H1 (cell line): ENCODE results near the gene AHRR. TPM values are rescaled to one million over a fixed set of nuclear protein-coding genes. Genes with fewer than 3 reads are reported as not detected.

ENCODE experiments used
- CTCF ChIA-PET: fragments of 300-600 bp; sonication (Branson Sonifier 250); formaldehyde crosslinking; loops from one replicate; lab custom pipeline; 2021; ENCODE audit not compliant: partially characterized antibody; lab: Charles Lee
- POLR2A ChIA-PET: fragments of 300-600 bp; sonication (Branson Sonifier 250); formaldehyde crosslinking; loops from one replicate; lab custom pipeline; 2021; ENCODE audit warnings: inconsistent platforms; ENCODE audit not compliant: partially characterized antibody; lab: Charles Lee
- DNase-seq, 2 experiments: peaks; one replicate each; pipeline versions ENCODE4 v3.0.0 to v3.0.0-alpha.2; 2010 to 2022; ENCODE audit warnings: low spot score in 2 of 2, low read depth in 1 of 2, mixed read lengths in 1 of 2
- FAIRE-seq: peaks from 2 replicates; lab custom pipeline; 2011; peaks lifted over from hg19 to GRCh38; lab: Jason Lieb, UNC
- H2AFZ ChIP-seq: 2 replicates; pipeline ENCODE4 v1.8.1; 2012; ENCODE audit warnings: low read length, inconsistent platforms
- H2AK5ac ChIP-seq: 2 replicates; pipeline ENCODE4 v1.6.1; 2013; ENCODE audit warnings: low read depth, low read length
- H2BK120ac ChIP-seq: replicated peaks from 2 replicates; pipeline ENCODE3; 2013; ENCODE audit warnings: low read depth, low read length, inconsistent platforms
- H2BK12ac ChIP-seq: 2 replicates; pipeline ENCODE4 v1.6.1; 2013; ENCODE audit warnings: low read depth, low read length
- H2BK15ac ChIP-seq: 2 replicates; pipeline ENCODE4 v1.6.1; 2013; ENCODE audit warnings: low read length
- H2BK20ac ChIP-seq: 2 replicates; pipeline ENCODE4 v1.6.1; 2013; ENCODE audit warnings: low read length
- H2BK5ac ChIP-seq: 2 replicates; pipeline ENCODE4 v1.6.1; 2013; ENCODE audit warnings: low read depth, low read length
- H3K14ac ChIP-seq: 2 replicates; pipeline ENCODE4 v1.6.1; 2013; ENCODE audit warnings: inconsistent platforms; ENCODE audit not compliant: insufficient read length
- H3K18ac ChIP-seq: 2 replicates; pipeline ENCODE4 v1.6.1; 2013; ENCODE audit warnings: low read length; ENCODE audit errors: extremely low read depth
- H3K23ac ChIP-seq: 2 replicates; pipeline ENCODE4 v1.6.1; 2013; ENCODE audit warnings: inconsistent platforms; ENCODE audit not compliant: insufficient read length
- H3K23me2 ChIP-seq: 2 replicates; pipeline ENCODE4 v1.6.1; 2013; ENCODE audit warnings: low read depth, low read length
- H3K27ac ChIP-seq: 2 replicates; pipeline ENCODE4 v1.6.1; 2011; ENCODE audit warnings: low read depth, low read length, inconsistent platforms
- H3K27me3 ChIP-seq, 4 experiments: replicated peaks in 1 of 4; 1 replicate in 1 of 4; 2 replicates in 3 of 4; pipeline versions ENCODE4 v1.6.1 to v1.8.1; 2011 to 2013; ENCODE audit warnings: low read length in 3 of 4, mild to moderate bottlenecking in 3 of 4, inconsistent platforms in 2 of 4, mixed read lengths in 2 of 4, moderate library complexity in 1 of 4; ENCODE audit not compliant: control insufficient read depth in 3 of 4, insufficient read depth in 3 of 4; ENCODE audit errors: extremely low read depth in 1 of 4
- H3K36me3 ChIP-seq, 4 experiments: 2 replicates each; pipeline versions ENCODE4 v1.6.1 to v1.8.1; 2011 to 2013; ENCODE audit warnings: mild to moderate bottlenecking in 4 of 4, low read length in 3 of 4, moderate library complexity in 2 of 4, control low read depth in 1 of 4, inconsistent platforms in 1 of 4; ENCODE audit not compliant: insufficient read depth in 4 of 4, control insufficient read depth in 2 of 4
- H3K4ac ChIP-seq: replicated peaks from 2 replicates; pipeline ENCODE3; 2013; ENCODE audit warnings: low read length, low read depth, mixed read lengths, inconsistent platforms; ENCODE audit not compliant: insufficient read length
- H3K4me1 ChIP-seq, 4 experiments: replicated peaks in 1 of 4; 1 replicate in 1 of 4; 2 replicates in 3 of 4; pipeline versions ENCODE4 v1.6.1 to v1.8.1; 2011 to 2013; ENCODE audit warnings: low read length in 3 of 4, inconsistent platforms in 2 of 4, mixed read lengths in 1 of 4; ENCODE audit not compliant: insufficient read depth in 4 of 4, control insufficient read depth in 3 of 4
- H3K4me2 ChIP-seq, 2 experiments: 2 replicates each; pipeline versions ENCODE4 v1.6.1 to v1.8.1; 2011 to 2013; ENCODE audit warnings: low read depth in 2 of 2, low read length in 2 of 2, control low read depth in 1 of 2, inconsistent platforms in 1 of 2, mild to moderate bottlenecking in 1 of 2; ENCODE audit not compliant: insufficient read depth in 1 of 2
- H3K4me3 ChIP-seq, 4 experiments: fragments of 200-600, 300-600 bp in 1 of 4; sonication (generic), shearing (Covaris generic), sonication (Bioruptor Twin) in 1 of 4; 2 replicates each; pipeline versions ENCODE4 v1.5.1 to v1.8.1; 2011 to 2016; ENCODE audit warnings: low read length in 4 of 4, low read depth in 3 of 4, control low read depth in 2 of 4, inconsistent platforms in 2 of 4, mild to moderate bottlenecking in 2 of 4, mixed read lengths in 1 of 4, moderate library complexity in 1 of 4; ENCODE audit not compliant: insufficient read depth in 2 of 4; ENCODE audit errors: extremely low read depth in 1 of 4
- H3K56ac ChIP-seq: replicated peaks from 2 replicates; pipeline ENCODE3; 2013; ENCODE audit warnings: low read depth, mild to moderate bottlenecking, mixed read lengths, low read length, inconsistent platforms; ENCODE audit not compliant: insufficient read length
- H3K79me1 ChIP-seq: 2 replicates; pipeline ENCODE4 v1.6.1; 2013; ENCODE audit warnings: low read depth, low read length, control low read depth
- H3K79me2 ChIP-seq, 2 experiments: 2 replicates each; pipeline versions ENCODE4 v1.6.1 to v1.8.1; 2012 to 2013; ENCODE audit warnings: low read length in 2 of 2, mild to moderate bottlenecking in 2 of 2, inconsistent platforms in 1 of 2; ENCODE audit not compliant: insufficient read depth in 2 of 2, control insufficient read depth in 1 of 2
- H3K9ac ChIP-seq, 4 experiments: replicated peaks in 1 of 4; 1 replicate in 1 of 4; 2 replicates in 3 of 4; pipeline versions ENCODE4 v1.6.1 to v1.8.1; 2011 to 2013; ENCODE audit warnings: low read depth in 3 of 4, low read length in 3 of 4, control low read depth in 2 of 4, mild to moderate bottlenecking in 2 of 4, moderate library complexity in 2 of 4, inconsistent platforms in 1 of 4; ENCODE audit errors: extremely low read depth in 1 of 4
- H3K9me3 ChIP-seq, 2 experiments: 2 replicates each; pipeline versions ENCODE4 v1.6.1 to v1.8.1; 2012 to 2013; ENCODE audit warnings: mild to moderate bottlenecking in 2 of 2, moderate library complexity in 2 of 2, control low read depth in 1 of 2, inconsistent platforms in 1 of 2, low read depth in 1 of 2, low read length in 1 of 2, mixed read lengths in 1 of 2; ENCODE audit not compliant: insufficient read depth in 2 of 2
- H4K20me1 ChIP-seq, 2 experiments: replicated peaks in 1 of 2; 2 replicates each; pipeline versions ENCODE3 to v1.8.1; 2011 to 2013; ENCODE audit warnings: inconsistent platforms in 2 of 2, low read length in 2 of 2, mild to moderate bottlenecking in 1 of 2; ENCODE audit not compliant: insufficient read depth in 2 of 2, control insufficient read depth in 1 of 2
- H4K5ac ChIP-seq: 2 replicates; pipeline ENCODE4 v1.6.1; 2013; ENCODE audit warnings: low read length, low read depth, mixed read lengths, inconsistent platforms; ENCODE audit not compliant: insufficient read length
- H4K8ac ChIP-seq: 2 replicates; pipeline ENCODE4 v1.8.0; 2013; ENCODE audit warnings: mild to moderate bottlenecking, moderate library complexity, low read length, inconsistent platforms; ENCODE audit not compliant: insufficient read depth; ENCODE audit errors: extremely low read depth
- H4K91ac ChIP-seq: replicated peaks from 2 replicates; pipeline ENCODE3; 2013; ENCODE audit warnings: low read length, mixed read lengths, inconsistent platforms; ENCODE audit not compliant: insufficient read length
- CEBPB ChIP-seq: IDR thresholded peaks from 2 replicates; pipeline ENCODE4 v1.6.1; 2012; ENCODE audit warnings: low read depth, low read length
- FOSL1 ChIP-seq: IDR thresholded peaks from 2 replicates; pipeline ENCODE4 v1.6.1; 2011; ENCODE audit warnings: mild to moderate bottlenecking, low read depth, low read length, moderate library complexity; ENCODE audit not compliant: insufficient read depth
- HDAC2 ChIP-seq, 2 experiments: fragments of 300-600 bp in 1 of 2; sonication (generic) in 1 of 2; IDR thresholded peaks; 2 replicates each; pipeline ENCODE4 v1.6.1; 2011 to 2012; ENCODE audit warnings: low read depth in 2 of 2, low read length in 2 of 2, mild to moderate bottlenecking in 2 of 2, moderate library complexity in 2 of 2, borderline replicate concordance in 1 of 2, inconsistent platforms in 1 of 2
- NRF1 ChIP-seq: IDR thresholded peaks from 2 replicates; pipeline ENCODE4 v1.6.1; 2011; ENCODE audit warnings: mild to moderate bottlenecking, low read depth, low read length, improper control_type of control experiment
- POU5F1 ChIP-seq: IDR thresholded peaks from 2 replicates; pipeline ENCODE4 v1.6.1; 2011; ENCODE audit warnings: low read depth, mild to moderate bottlenecking, low read length, moderate library complexity
- RAD21 ChIP-seq, 2 experiments: IDR thresholded peaks in 1 of 2; conservative IDR thresholded peaks in 1 of 2; 2 replicates each; pipeline ENCODE4 v1.6.1; 2011; ENCODE audit warnings: low read depth in 2 of 2, low read length in 2 of 2, improper control_type of control experiment in 1 of 2, inconsistent platforms in 1 of 2, mild to moderate bottlenecking in 1 of 2, moderate library complexity in 1 of 2
- RFX5 ChIP-seq: IDR thresholded peaks from 2 replicates; pipeline ENCODE4 v1.6.1; 2011; ENCODE audit warnings: low read depth, low read length, improper control_type of control experiment, borderline replicate concordance
- RNF2 ChIP-seq: fragments of 200-900, 300-1000 bp; sonication (generic); IDR thresholded peaks from 2 replicates; pipeline ENCODE4 v1.7.1; 2016; ENCODE audit warnings: borderline replicate concordance, low read depth, mild to moderate bottlenecking, antibody characterized with exemption, low read length; ENCODE audit not compliant: poor library complexity, severe bottlenecking; ENCODE audit errors: missing control alignments
- SAP30 ChIP-seq: fragments of 300-600 bp; sonication (generic); IDR thresholded peaks from 2 replicates; pipeline ENCODE4 v1.7.1; 2012; ENCODE audit warnings: low read length, moderate library complexity, mild to moderate bottlenecking, inconsistent platforms; ENCODE audit not compliant: insufficient read depth, insufficient replicate concordance
- SP1 ChIP-seq: IDR thresholded peaks from 2 replicates; pipeline ENCODE4 v1.6.1; 2011; ENCODE audit warnings: low read depth, low read length
- SP4 ChIP-seq: IDR thresholded peaks from 2 replicates; pipeline ENCODE4 v1.6.1; 2012; ENCODE audit warnings: low read length, inconsistent platforms
- SRF ChIP-seq: IDR thresholded peaks from 2 replicates; pipeline ENCODE4 v1.6.1; 2011; ENCODE audit warnings: mild to moderate bottlenecking, low read depth, low read length, moderate library complexity
- TAF1 ChIP-seq: IDR thresholded peaks from 2 replicates; pipeline ENCODE4 v1.6.1; 2011; ENCODE audit warnings: mild to moderate bottlenecking, low read depth, low read length
- YY1 ChIP-seq: IDR thresholded peaks from 2 replicates; pipeline ENCODE4 v1.6.1; 2011; ENCODE audit warnings: low read depth, mild to moderate bottlenecking, low read length
- ZNF274 ChIP-seq: IDR thresholded peaks from 2 replicates; pipeline ENCODE4 v1.7.0; 2012; ENCODE audit warnings: low read length, borderline replicate concordance; ENCODE audit errors: extremely low read depth
- WGBS, 2 experiments: shearing (Covaris generic) in 1 of 2; methylation state at CpG; one replicate each; pipeline versions ENCODE4 v1.1.6 to v1.1.7; 2013 to 2015; ENCODE audit warnings: low lambda C conversion rate in 2 of 2, mixed read lengths in 2 of 2, inconsistent platforms in 1 of 2, low coverage in 1 of 2, missing lambda C conversion rate in 1 of 2; ENCODE audit not compliant: insufficient replicate concordance in 2 of 2, insufficient coverage in 1 of 2, insufficient read length in 1 of 2; ENCODE audit errors: extremely low coverage in 1 of 2, missing lambda C conversion rate in 1 of 2; 5-methylcytosine and 5-hydroxymethylcytosine counted together
- polyA plus RNA-seq, 7 experiments: library from polyadenylated mRNA; depleted of rRNA in 3 of 7; stranded (reverse) in 5 of 7; unstranded in 2 of 7; fragments of >200 nt in 5 of 7; fragments of 200-250 nt in 2 of 7; gene quantifications; 1 replicate in 5 of 7; 2 replicates in 1 of 7; 4 replicates in 1 of 7; pipeline versions ENCODE4 v1.2.1 to v1.2.3, GENCODE V29; 2011 to 2013; ENCODE audit warnings: missing spikeins in 2 of 7, mixed read lengths in 2 of 7
- total RNA-seq: library from RNA; stranded (reverse); fragmentation: NEBNext Ultra II Directional; extraction: Animal tissue kit (Norgen Biotek cat#: 25700); gene quantifications from 2 replicates; pipeline ENCODE4 v1.2.1, GENCODE V29; 2021

Gene AHRR
- total and polyA plus RNA-seq, 2 of the 8 experiments (the other 6 are each of a cell fraction or from before 2014, with no cell fraction given), result 0.41 to 0.80 TPM

GRCh38 chr5:483011-483410 is 161.5 kb downstream of the AHRR start:
- no peak overlapping the region for H2BK5ac ChIP-seq
- H4K5ac ChIP-seq, result no peak overlapping the region
- H3K4me2 ChIP-seq, result no peak overlapping the region
- H3K27me3 ChIP-seq, result no peaks in the 10 kb centered on the region; a peak in 1 of 7 replicates
- H2AK5ac ChIP-seq, result no peak overlapping the region
- no peak overlapping the region for H2BK15ac ChIP-seq
- H3K27ac ChIP-seq, result no peak overlapping the region
- no peaks in the 10 kb centered on the region for H3K23me2 ChIP-seq
- no peak overlapping the region for H3K9ac ChIP-seq
- POLR2A ChIA-PET, result no interaction called here
- no peak overlapping the region for H3K23ac ChIP-seq
- no peak overlapping the region for H2AFZ ChIP-seq
- no peaks in the 10 kb centered on the region for H3K9me3 ChIP-seq
- FAIRE-seq, result no peak
- H3K14ac ChIP-seq, result no peak overlapping the region
- no peaks in the 10 kb centered on the region for H3K79me1 ChIP-seq
- H4K20me1 ChIP-seq, result peaks cover 0 to 1% of the 10 kb centered on the region in 2 experiments
- no peak overlapping the region for H2BK12ac ChIP-seq
- no peaks in the 10 kb centered on the region for H3K79me2 ChIP-seq
- H3K18ac ChIP-seq, result no peak overlapping the region
- no peaks in the 10 kb centered on the region for H3K36me3 ChIP-seq
- H3K4me1 ChIP-seq, result no peaks in the 10 kb centered on the region
- no peak overlapping the region for H3K4me3 ChIP-seq
- H3K4ac ChIP-seq, result no peak overlapping the region
- DNase-seq, result no peak
- no peak overlapping the region; the same call in 1 of the 2 replicates for H4K8ac ChIP-seq
- no peak overlapping the region for H3K56ac ChIP-seq
- no peak overlapping the region for H4K91ac ChIP-seq
- H2BK20ac ChIP-seq, result no peak overlapping the region
- WGBS, 2 experiments, result 89% methylated on average over 22 of the region's 26 CpGs; no CpG with 5 or more reads in 1 of the 2 experiments
- H2BK120ac ChIP-seq, result no peak overlapping the region
- CTCF ChIA-PET, result no interaction called here
- TF ChIP-seq RNF2 (no peak), RAD21 (IDR thresholded peaks at IDR 0.05 in 1 of 2, conservative IDR thresholded peaks at IDR 0.05 in 1 of 2; ENCODE audit: low read depth in 2 of 2, low read length in 2 of 2) (no peak), SP1 (no peak), YY1 (no peak), HDAC2 (IDR thresholded peaks at IDR 0.05; ENCODE audit: borderline replicate concordance in 1 of 2, low read depth in 2 of 2, low read length in 2 of 2) (no peak), POU5F1 (no peak), NRF1 (no peak), CEBPB (no peak), RFX5 (no peak), TAF1 (no peak), SP4 (no peak), ZNF274 (no peak), FOSL1 (no peak), SRF (no peak), SAP30 (no peak)
